ENCODE measurements around the gene SLC12A7. TPM values are rescaled to one million over a fixed set of nuclear protein-coding genes. Genes with fewer than 3 reads are reported as not detected.

Gene SLC12A7
- total RNA-seq, 6 experiments from 2014 or later = 38.9 to 65.2 (median 53.3) TPM

GRCh38 chr5:1037123-1037670 lies 74.7 kb downstream of the SLC12A7 start:
- ATAC-seq = peak in 2 of 4 donors; percentile 10 to 30
- TF ChIP-seq POLR2A (IDR thresholded peaks at IDR 0.05) (no peak), CTCF (IDR thresholded peaks at IDR 0.05) (no peak)
- intact Hi-C loops (cut with DNase I) = no loop called here
- 79% methylated on average over 6 of the region's 16 CpGs for WGBS (ENCODE audit: insufficient coverage, low coverage, low lambda C conversion rate, missing lambda C conversion rate)
- no peak overlapping the region for H3K4me3 ChIP-seq
- DNase-seq = peak in 2 of 3 donors; percentile 25 to 40
- no peaks in the 10 kb centered on the region for H3K27me3 ChIP-seq
- H3K9me3 ChIP-seq = no peaks in the 10 kb centered on the region
- H3K27ac ChIP-seq = no peak overlapping the region
- H3K4me1 ChIP-seq = no peaks in the 10 kb centered on the region
- no peaks in the 10 kb centered on the region for H3K36me3 ChIP-seq

- Histone ChIP-seq H3K27ac (no peak overlapping the region), H3K4me3 (no peak overlapping the region), H3K4me1 (no peaks in the 10 kb centered on the region), H3K9me3 (no peaks in the 10 kb centered on the region), H3K27me3 (no peaks in the 10 kb centered on the region), H3K36me3 (no peaks in the 10 kb centered on the region)
- ATAC-seq = no peak
- TF ChIP-seq CTCF (IDR thresholded peaks at IDR 0.05) (no peak), POLR2A (IDR thresholded peaks at IDR 0.05) (no peak)
- peak in 1 of 3 donors; percentile 12 for DNase-seq
- WGBS (ENCODE audit: insufficient coverage, low coverage, low lambda C conversion rate, missing lambda C conversion rate) = 80% methylated on average over 12 of the region's 22 CpGs
- intact Hi-C loops (cut with DNase I) = no loop called here
Measured at GRCh38 chr5:1036504-1037122, 75.2 kb downstream of the SLC12A7 start.

GRCh38 chr5:1035421-1036405 lies 76.2 kb downstream of the SLC12A7 start:
- no CpG with 5 or more reads among the region's 25 CpGs for WGBS (ENCODE audit: insufficient coverage, low coverage, low lambda C conversion rate, missing lambda C conversion rate)
- H3K36me3 ChIP-seq = no peaks in the 10 kb centered on the region
- intact Hi-C loops (cut with DNase I) = no loop called here
- TF ChIP-seq POLR2A (IDR thresholded peaks at IDR 0.05) (no peak), CTCF (IDR thresholded peaks at IDR 0.05) (no peak)
- H3K9me3 ChIP-seq = no peaks in the 10 kb centered on the region
- no peaks in the 10 kb centered on the region for H3K4me1 ChIP-seq
- H3K27me3 ChIP-seq = no peaks in the 10 kb centered on the region
- H3K4me3 ChIP-seq = no peak overlapping the region
- ATAC-seq (no peak), DNase-seq (peak in 2 of 3 donors; percentile 13 to 42)
- no peak overlapping the region for H3K27ac ChIP-seq

- ATAC-seq (no peak), DNase-seq (no peak)
- Histone ChIP-seq H3K9me3 (no peaks in the 10 kb centered on the region), H3K27me3 (no peaks in the 10 kb centered on the region), H3K36me3 (no peaks in the 10 kb centered on the region), H3K4me1 (no peaks in the 10 kb centered on the region), H3K27ac (no peak overlapping the region), H3K4me3 (no peak overlapping the region)
- intact Hi-C loops (cut with DNase I) = no loop called here
- TF ChIP-seq POLR2A (IDR thresholded peaks at IDR 0.05) = no peak
- 60% methylated on average over 2 of the region's 2 CpGs for WGBS (ENCODE audit: insufficient coverage, low coverage, low lambda C conversion rate, missing lambda C conversion rate)
Measured at GRCh38 chr5:1034986-1035385, 76.9 kb downstream of the SLC12A7 start.

All from right lobe of liver (tissue), 6 donors.